ENCODE measurements around the gene ZDHHC4. TPM values are rescaled to one million over a fixed set of nuclear protein-coding genes. Genes with fewer than 3 reads are reported as not detected.

The ZDHHC4 gene
- total and polyA plus RNA-seq, 2 of the 8 experiments (the other 6 are each of a cell fraction or from before 2014, with no cell fraction given) = 50.2 to 171 TPM

GRCh38 chr7:6542368-6542767, 34.9 kb upstream of the ZDHHC4 start:
- WGBS, 2 experiments (ENCODE audit: extremely low coverage in 1 of 2, insufficient coverage in 1 of 2, insufficient read length in 1 of 2, insufficient replicate concordance in 2 of 2, low coverage in 1 of 2, low lambda C conversion rate in 2 of 2, missing lambda C conversion rate in 1 of 2) = 100% methylated on average over 1 of the region's 1 CpG; no CpG with 5 or more reads in 1 of the 2 experiments
- Histone ChIP-seq H3K27me3 (replicated peaks in 1 of 4; ENCODE audit: control insufficient read depth in 3 of 4, extremely low read depth in 1 of 4, insufficient read depth in 3 of 4, low read length in 3 of 4) (peaks cover 0 to 3% (median 0%) of the 10 kb centered on the region in 4 experiments; a peak in 2 of 7 replicates), H2BK15ac (ENCODE audit: low read length) (no peak overlapping the region), H3K4ac (replicated peaks; ENCODE audit: insufficient read length, low read depth, low read length) (no peak overlapping the region), H3K9me3 (ENCODE audit: insufficient read depth in 2 of 2, low read depth in 1 of 2, low read length in 1 of 2) (no peaks in the 10 kb centered on the region), H2BK20ac (ENCODE audit: low read length) (no peak overlapping the region), H3K4me1 (replicated peaks in 1 of 4; ENCODE audit: control insufficient read depth in 3 of 4, insufficient read depth in 4 of 4, low read length in 3 of 4) (no peaks in the 10 kb centered on the region), H3K18ac (ENCODE audit: extremely low read depth, low read length) (no peak overlapping the region), H3K23me2 (ENCODE audit: low read depth, low read length) (no peaks in the 10 kb centered on the region), H4K20me1 (replicated peaks in 1 of 2; ENCODE audit: control insufficient read depth in 1 of 2, insufficient read depth in 2 of 2, low read length in 2 of 2) (no peaks in the 10 kb centered on the region), H3K36me3 (ENCODE audit: control insufficient read depth in 2 of 4, insufficient read depth in 4 of 4, low read length in 3 of 4) (no peaks in the 10 kb centered on the region), H3K79me2 (ENCODE audit: control insufficient read depth in 1 of 2, insufficient read depth in 2 of 2, low read length in 2 of 2) (no peaks in the 10 kb centered on the region), H3K9ac (replicated peaks in 1 of 4; ENCODE audit: extremely low read depth in 1 of 4, low read depth in 3 of 4, low read length in 3 of 4) (no peak overlapping the region), H3K56ac (replicated peaks; ENCODE audit: insufficient read length, low read depth, low read length) (no peak overlapping the region), H3K14ac (ENCODE audit: insufficient read length) (no peak overlapping the region), H2AK5ac (ENCODE audit: low read depth, low read length) (no peak overlapping the region), H4K8ac (ENCODE audit: extremely low read depth, insufficient read depth, low read length) (no peak overlapping the region), H3K27ac (ENCODE audit: low read depth, low read length) (no peak overlapping the region), H3K4me2 (ENCODE audit: insufficient read depth in 1 of 2, low read depth in 2 of 2, low read length in 2 of 2) (no peak overlapping the region), H3K23ac (ENCODE audit: insufficient read length) (no peak overlapping the region), H3K79me1 (ENCODE audit: low read depth, low read length) (no peaks in the 10 kb centered on the region; the same call in 1 of the 2 replicates), H2BK120ac (replicated peaks; ENCODE audit: low read depth, low read length) (no peak overlapping the region), H2BK5ac (ENCODE audit: low read depth, low read length) (no peak overlapping the region), H4K5ac (ENCODE audit: insufficient read length, low read depth, low read length) (no peak overlapping the region), H2AFZ (ENCODE audit: low read length) (no peak overlapping the region), H3K4me3 (ENCODE audit: extremely low read depth in 1 of 4, insufficient read depth in 2 of 4, low read depth in 3 of 4, low read length in 4 of 4) (no peak overlapping the region), H4K91ac (replicated peaks; ENCODE audit: insufficient read length, low read length) (no peak overlapping the region), H2BK12ac (ENCODE audit: low read depth, low read length) (no peak overlapping the region)
- POLR2A ChIA-PET (ENCODE audit: partially characterized antibody) = no interaction called here
- no peak for TF ChIP-seq SP4 (IDR thresholded peaks at IDR 0.05; ENCODE audit: low read length)
- TF ChIP-seq TAF7 (optimal IDR thresholded peaks at IDR 0.05; ENCODE audit: borderline replicate concordance, low read depth, low read length) = no peak
- TF ChIP-seq HDAC6 (IDR thresholded peaks at IDR 0.05; ENCODE audit: low read depth, low read length) = no peak
- TF ChIP-seq BRCA1 (IDR thresholded peaks at IDR 0.05; ENCODE audit: low read depth, low read length) = no peak
- no peak for TF ChIP-seq SIN3A (conservative IDR thresholded peaks at IDR 0.05 in 1 of 2, IDR thresholded peaks at IDR 0.05 in 1 of 2; ENCODE audit: low read depth in 1 of 2, low read length in 2 of 2)
- TF ChIP-seq BCL11A (IDR thresholded peaks at IDR 0.05; ENCODE audit: low read depth in 2 of 2, low read length in 2 of 2) = no peak
- TF ChIP-seq, protein P1, sequence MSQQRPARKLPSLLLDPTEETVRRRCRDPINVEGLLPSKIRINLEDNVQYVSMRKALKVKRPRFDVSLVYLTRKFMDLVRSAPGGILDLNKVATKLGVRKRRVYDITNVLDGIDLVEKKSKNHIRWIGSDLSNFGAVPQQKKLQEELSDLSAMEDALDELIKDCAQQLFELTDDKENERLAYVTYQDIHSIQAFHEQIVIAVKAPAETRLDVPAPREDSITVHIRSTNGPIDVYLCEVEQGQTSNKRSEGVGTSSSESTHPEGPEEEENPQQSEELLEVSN (IDR thresholded peaks at IDR 0.05) = no peak
- TF ChIP-seq RBBP5 (IDR thresholded peaks at IDR 0.05; ENCODE audit: borderline replicate concordance, low read depth, low read length) = no peak
- no peak for TF ChIP-seq NANOG (IDR thresholded peaks at IDR 0.05; ENCODE audit: insufficient read depth, low read depth, low read length, poor library complexity, severe bottlenecking)
- TF ChIP-seq ATF3 (IDR thresholded peaks at IDR 0.05; ENCODE audit: insufficient read depth, low read depth, low read length) = no peak
- DNase-seq (ENCODE audit: low read depth in 1 of 2, low spot score in 2 of 2) = no peak
- no peak for FAIRE-seq
- CTCF ChIA-PET (ENCODE audit: partially characterized antibody) = interaction anchor here (0.6 to 1.2 kb wide), 2 partner anchors 31 to 58 kb away, joined by 3 read pairs; no protein-coding TSS in a partner anchor

Data from H1 (cell line).